Measurements from ENCODE around the gene ALDH5A1. TPM values are rescaled to one million over a fixed set of nuclear protein-coding genes. Genes with fewer than 3 reads are reported as not detected.

Gene ALDH5A1
- total and polyA plus RNA-seq, 10 of the 15 experiments (the other 5 are each of a cell fraction or from before 2014, with no cell fraction given), result 2.6 to 13.8 (median 9.3) TPM

GRCh38 chr6:24446670-24447069, 48.1 kb upstream of the ALDH5A1 start:
- DNase-seq (ENCODE audit: low read depth, low spot score) (no peak), ATAC-seq (no peak), FAIRE-seq (no peak)
- no peaks in the 10 kb centered on the region for H3K79me2 ChIP-seq (ENCODE audit: control insufficient read depth, insufficient read depth, low read length)
- H3K36me3 ChIP-seq (ENCODE audit: control insufficient read depth in 2 of 2, insufficient read depth in 2 of 2, low read length in 1 of 2), result no peaks in the 10 kb centered on the region
- H4K20me1 ChIP-seq (ENCODE audit: control insufficient read depth, insufficient read depth), result no peaks in the 10 kb centered on the region
- no peaks in the 10 kb centered on the region for H3K9me3 ChIP-seq (replicated peaks; ENCODE audit: control insufficient read depth, insufficient read depth, low read length)
- SMC1A ChIA-PET (ENCODE audit: uncharacterized antibody, unreplicated experiment), result no interaction called here
- no TSS peak for BruUV-seq (replicated peaks)
- no peaks in the 10 kb centered on the region; a peak in 1 of 4 replicates for H3K27me3 ChIP-seq (replicated peaks in 1 of 2; ENCODE audit: control insufficient read depth in 2 of 2, insufficient read depth in 2 of 2, low read length in 1 of 2)
- H3K4me2 ChIP-seq (ENCODE audit: control insufficient read depth, insufficient read depth), result no peak overlapping the region
- 58% methylated on average over 7 of the region's 7 CpGs for WGBS (ENCODE audit: insufficient coverage, insufficient replicate concordance, low lambda C conversion rate, missing lambda C conversion rate)
- in situ Hi-C loops (cut with MboI), result no loop called here
- CTCF ChIA-PET, result no interaction called here
- H3K27ac ChIP-seq (ENCODE audit: control insufficient read depth, insufficient read depth), result no peak overlapping the region
- no peak overlapping the region for H3K4me3 ChIP-seq
- no peak overlapping the region for H3K9ac ChIP-seq (ENCODE audit: control insufficient read depth, insufficient read depth, low read length)
- RAD21 ChIA-PET (ENCODE audit: unreplicated experiment), result no interaction called here
- intact Hi-C loops (cut with micrococcal nuclease; ENCODE audit: unreplicated experiment), result no loop called here
- POLR2A ChIA-PET, result no interaction called here
- H2AFZ ChIP-seq (ENCODE audit: control insufficient read depth, low read depth, low read length), result no peak overlapping the region
- no peaks in the 10 kb centered on the region for H3K4me1 ChIP-seq (ENCODE audit: control insufficient read depth, insufficient read depth, low read length)
- TF ChIP-seq BHLHE40 (IDR thresholded peaks at IDR 0.05; ENCODE audit: borderline replicate concordance in 1 of 2, low read depth in 2 of 2, low read length in 1 of 2) (no peak), NBN (IDR thresholded peaks at IDR 0.05) (no peak), JUNB (IDR thresholded peaks at IDR 0.05) (no peak), LARP7 (IDR thresholded peaks at IDR 0.05) (no peak), RCOR1 (conservative IDR thresholded peaks at IDR 0.05; ENCODE audit: low read depth, low read length) (no peak), CUX1 (IDR thresholded peaks at IDR 0.05; ENCODE audit: insufficient replicate concordance, low read depth, low read length) (no peak), MXI1 (IDR thresholded peaks at IDR 0.05; ENCODE audit: low read depth, low read length) (no peak), NFIC (IDR thresholded peaks at IDR 0.05; ENCODE audit: low read depth, low read length) (no peak), RELB (IDR thresholded peaks at IDR 0.05; ENCODE audit: low read depth) (no peak), ZNF217 (IDR thresholded peaks at IDR 0.05) (no peak), SMC3 (IDR thresholded peaks at IDR 0.05; ENCODE audit: borderline replicate concordance, low read length) (no peak), SMARCA5 (IDR thresholded peaks at IDR 0.05) (no peak), YY1 (IDR thresholded peaks at IDR 0.05; ENCODE audit: low read depth, low read length) (no peak), SREBF2 (IDR thresholded peaks at IDR 0.05; ENCODE audit: low read length) (no peak)
- TF ChIP-seq, protein P1, sequence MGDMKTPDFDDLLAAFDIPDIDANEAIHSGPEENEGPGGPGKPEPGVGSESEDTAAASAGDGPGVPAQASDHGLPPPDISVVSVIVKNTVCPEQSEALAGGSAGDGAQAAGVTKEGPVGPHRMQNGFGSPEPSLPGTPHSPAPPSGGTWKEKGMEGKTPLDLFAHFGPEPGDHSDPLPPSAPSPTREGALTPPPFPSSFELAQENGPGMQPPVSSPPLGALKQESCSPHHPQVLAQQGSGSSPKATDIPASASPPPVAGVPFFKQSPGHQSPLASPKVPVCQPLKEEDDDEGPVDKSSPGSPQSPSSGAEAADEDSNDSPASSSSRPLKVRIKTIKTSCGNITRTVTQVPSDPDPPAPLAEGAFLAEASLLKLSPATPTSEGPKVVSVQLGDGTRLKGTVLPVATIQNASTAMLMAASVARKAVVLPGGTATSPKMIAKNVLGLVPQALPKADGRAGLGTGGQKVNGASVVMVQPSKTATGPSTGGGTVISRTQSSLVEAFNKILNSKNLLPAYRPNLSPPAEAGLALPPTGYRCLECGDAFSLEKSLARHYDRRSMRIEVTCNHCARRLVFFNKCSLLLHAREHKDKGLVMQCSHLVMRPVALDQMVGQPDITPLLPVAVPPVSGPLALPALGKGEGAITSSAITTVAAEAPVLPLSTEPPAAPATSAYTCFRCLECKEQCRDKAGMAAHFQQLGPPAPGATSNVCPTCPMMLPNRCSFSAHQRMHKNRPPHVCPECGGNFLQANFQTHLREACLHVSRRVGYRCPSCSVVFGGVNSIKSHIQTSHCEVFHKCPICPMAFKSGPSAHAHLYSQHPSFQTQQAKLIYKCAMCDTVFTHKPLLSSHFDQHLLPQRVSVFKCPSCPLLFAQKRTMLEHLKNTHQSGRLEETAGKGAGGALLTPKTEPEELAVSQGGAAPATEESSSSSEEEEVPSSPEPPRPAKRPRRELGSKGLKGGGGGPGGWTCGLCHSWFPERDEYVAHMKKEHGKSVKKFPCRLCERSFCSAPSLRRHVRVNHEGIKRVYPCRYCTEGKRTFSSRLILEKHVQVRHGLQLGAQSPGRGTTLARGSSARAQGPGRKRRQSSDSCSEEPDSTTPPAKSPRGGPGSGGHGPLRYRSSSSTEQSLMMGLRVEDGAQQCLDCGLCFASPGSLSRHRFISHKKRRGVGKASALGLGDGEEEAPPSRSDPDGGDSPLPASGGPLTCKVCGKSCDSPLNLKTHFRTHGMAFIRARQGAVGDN (IDR thresholded peaks at IDR 0.05), result no peak
